Heart left ventricle (tissue), 13 donors: ENCODE measurements around the gene LGALS9.

Experiments
- POLR2A ChIP-seq, 2 donors: fragments of 450-650 bp; IDR thresholded peaks; one replicate each; pipeline ENCODE4 v1.6.1; 2017; ENCODE audit warnings: antibody characterized with exemption in 2 of 2, mild to moderate bottlenecking in 2 of 2, moderate library complexity in 2 of 2
- TF ChIP-seq, protein P1 (sequence below), 12 donors: fragments of 200-600 bp; sonication (generic) in 4 of 12; IDR thresholded peaks; one replicate each; pipeline versions ENCODE4 v1.5.0 to v1.8.0; 2018 to 2022; ENCODE audit warnings: antibody characterized with exemption in 12 of 12, mild to moderate bottlenecking in 5 of 12
- donor health status: ischemic (EF 13 %, LVEDD 7.1; RV severe dilation, severe dysfunction).
- donor health status: DM: no; HTN: yes; CAD: no.
- donor health status: DM: no; HTN: no; CAD: no.
- donor health status: ischemic (EF 25% LVEDD 6.9; RV normal size, moderate dysfunction).
- donor health status: ischemic (EF 25% LVEDD 5.7; RV mildly dilated, moderate dysfunction).
- donor health status: ischemic (EF 35%, LVEDD 5.7; RV mildly dilated, moderate dysfunction).
- donor health status: nonischemic (EF 11% LVEDD 7.7; RV severe dilation, severe dysfunction).
- donor health status: DM: yes; HTN: yes; CAD: no.
- donor health status: PGD.
- donor health status: ischemic (EF 29% LVEDD 5.4; RV normal size, mild dysfunction).
- donor health status: nonischemic (EF 23%, LVEDD 6.1; RV moderate dilation, normal function).

DNA sequence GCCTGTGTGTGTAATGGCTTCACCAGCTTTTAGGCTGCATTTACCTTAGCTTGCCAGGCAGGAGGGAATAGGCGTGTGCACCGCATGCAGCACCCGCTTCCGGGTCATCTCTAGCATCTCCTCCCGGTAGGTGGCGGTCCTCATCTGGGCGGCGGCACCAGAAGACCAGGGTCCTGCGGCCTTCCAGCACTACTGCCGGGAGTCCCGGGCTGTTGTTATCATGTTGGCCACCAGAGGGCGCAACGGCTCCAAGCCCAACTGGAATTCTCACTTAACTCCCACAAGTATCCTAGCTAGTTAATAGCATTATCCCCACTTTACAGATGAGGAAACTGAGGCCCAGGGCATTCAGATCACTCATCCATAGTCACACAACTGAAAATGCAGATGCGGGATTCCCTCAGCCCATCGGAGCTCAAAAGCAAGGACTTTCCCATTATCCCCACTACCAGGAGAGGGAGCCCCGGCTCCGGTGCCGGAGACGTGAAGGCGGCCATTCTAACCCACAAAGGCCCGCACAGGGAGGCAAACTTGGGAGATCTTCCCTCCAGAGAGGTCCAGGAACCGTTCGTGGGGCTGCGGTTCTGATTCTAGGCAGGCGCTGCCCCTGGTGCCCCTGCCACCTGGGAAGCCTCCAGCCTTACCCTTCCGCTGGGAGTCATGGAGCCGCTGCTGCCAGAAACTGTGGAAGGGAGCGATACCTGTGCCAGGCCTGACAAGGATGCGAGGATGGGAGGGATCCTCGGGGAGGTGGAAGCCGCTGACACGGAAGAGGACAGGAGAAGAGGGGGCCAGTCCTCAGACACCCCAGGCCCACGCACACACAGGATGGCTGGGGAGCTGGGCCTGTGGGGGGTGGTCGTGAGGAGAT is 23.9 kb downstream of the LGALS9 start:
- TF ChIP-seq, protein P1, sequence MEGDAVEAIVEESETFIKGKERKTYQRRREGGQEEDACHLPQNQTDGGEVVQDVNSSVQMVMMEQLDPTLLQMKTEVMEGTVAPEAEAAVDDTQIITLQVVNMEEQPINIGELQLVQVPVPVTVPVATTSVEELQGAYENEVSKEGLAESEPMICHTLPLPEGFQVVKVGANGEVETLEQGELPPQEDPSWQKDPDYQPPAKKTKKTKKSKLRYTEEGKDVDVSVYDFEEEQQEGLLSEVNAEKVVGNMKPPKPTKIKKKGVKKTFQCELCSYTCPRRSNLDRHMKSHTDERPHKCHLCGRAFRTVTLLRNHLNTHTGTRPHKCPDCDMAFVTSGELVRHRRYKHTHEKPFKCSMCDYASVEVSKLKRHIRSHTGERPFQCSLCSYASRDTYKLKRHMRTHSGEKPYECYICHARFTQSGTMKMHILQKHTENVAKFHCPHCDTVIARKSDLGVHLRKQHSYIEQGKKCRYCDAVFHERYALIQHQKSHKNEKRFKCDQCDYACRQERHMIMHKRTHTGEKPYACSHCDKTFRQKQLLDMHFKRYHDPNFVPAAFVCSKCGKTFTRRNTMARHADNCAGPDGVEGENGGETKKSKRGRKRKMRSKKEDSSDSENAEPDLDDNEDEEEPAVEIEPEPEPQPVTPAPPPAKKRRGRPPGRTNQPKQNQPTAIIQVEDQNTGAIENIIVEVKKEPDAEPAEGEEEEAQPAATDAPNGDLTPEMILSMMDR (IDR thresholded peaks at IDR 0.05) = peak; percentile 83 to 99 (median 92)
- TF ChIP-seq POLR2A (IDR thresholded peaks at IDR 0.05) = no peak
